ENCODE measurements around the gene TMUB1.

DNA sequence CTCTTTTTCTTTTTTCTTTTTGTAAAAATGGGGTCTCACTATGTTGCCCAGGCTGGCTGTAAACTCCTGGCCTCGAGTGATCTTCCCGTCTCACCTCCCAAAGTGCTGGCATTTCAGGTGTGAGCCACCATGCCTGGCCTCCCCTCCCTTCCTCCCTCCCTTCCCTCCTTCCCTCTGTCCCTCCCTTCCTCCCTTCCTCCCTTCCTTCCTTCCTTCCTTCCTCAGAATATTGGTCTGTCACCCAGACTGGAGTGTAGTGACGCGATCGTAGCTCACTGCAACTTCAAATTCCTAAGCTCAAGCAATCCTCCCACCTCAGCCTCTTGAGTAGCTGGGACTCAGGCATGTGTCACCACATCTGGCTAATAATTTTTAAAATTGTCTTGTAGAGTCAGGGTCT, 11.4 kb upstream of the TMUB1 start:
- no peak for TF ChIP-seq EZH2 (IDR thresholded peaks at IDR 0.05; ENCODE audit: borderline replicate concordance)
- TF ChIP-seq, protein P1, sequence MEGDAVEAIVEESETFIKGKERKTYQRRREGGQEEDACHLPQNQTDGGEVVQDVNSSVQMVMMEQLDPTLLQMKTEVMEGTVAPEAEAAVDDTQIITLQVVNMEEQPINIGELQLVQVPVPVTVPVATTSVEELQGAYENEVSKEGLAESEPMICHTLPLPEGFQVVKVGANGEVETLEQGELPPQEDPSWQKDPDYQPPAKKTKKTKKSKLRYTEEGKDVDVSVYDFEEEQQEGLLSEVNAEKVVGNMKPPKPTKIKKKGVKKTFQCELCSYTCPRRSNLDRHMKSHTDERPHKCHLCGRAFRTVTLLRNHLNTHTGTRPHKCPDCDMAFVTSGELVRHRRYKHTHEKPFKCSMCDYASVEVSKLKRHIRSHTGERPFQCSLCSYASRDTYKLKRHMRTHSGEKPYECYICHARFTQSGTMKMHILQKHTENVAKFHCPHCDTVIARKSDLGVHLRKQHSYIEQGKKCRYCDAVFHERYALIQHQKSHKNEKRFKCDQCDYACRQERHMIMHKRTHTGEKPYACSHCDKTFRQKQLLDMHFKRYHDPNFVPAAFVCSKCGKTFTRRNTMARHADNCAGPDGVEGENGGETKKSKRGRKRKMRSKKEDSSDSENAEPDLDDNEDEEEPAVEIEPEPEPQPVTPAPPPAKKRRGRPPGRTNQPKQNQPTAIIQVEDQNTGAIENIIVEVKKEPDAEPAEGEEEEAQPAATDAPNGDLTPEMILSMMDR (IDR thresholded peaks at IDR 0.05; ENCODE audit: poor library complexity): no peak

Data from hepatocyte (in vitro differentiated cells).